Measurements from ENCODE around the gene ATP6AP2. TPM values are rescaled to one million over a fixed set of nuclear protein-coding genes. Genes with fewer than 3 reads are reported as not detected.

The ATP6AP2 gene
- total and polyA plus RNA-seq, 2 experiments from 2014 or later, result 80.1 to 88.7 TPM

DNA sequence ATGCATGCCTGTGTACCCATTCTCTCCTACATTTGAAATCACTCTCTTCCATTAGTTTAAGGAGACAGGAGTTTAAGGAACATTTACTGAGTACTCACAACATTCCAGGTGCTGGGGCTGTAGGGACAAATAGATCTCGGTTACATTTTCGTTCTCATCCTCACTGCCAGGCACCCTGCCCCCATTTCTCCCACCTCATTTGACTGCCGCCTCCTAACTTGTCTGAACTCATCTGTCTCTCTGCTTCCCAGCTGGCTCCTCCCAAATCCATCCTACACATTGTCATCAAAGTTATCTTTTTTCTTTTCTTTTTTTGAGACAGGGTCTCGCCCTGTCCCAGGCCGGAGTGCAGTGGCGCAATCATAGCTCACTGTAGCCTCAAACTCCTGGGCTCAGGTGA lies 22.7 kb downstream of the ATP6AP2 start (continued):
- TF ChIP-seq, protein P1, sequence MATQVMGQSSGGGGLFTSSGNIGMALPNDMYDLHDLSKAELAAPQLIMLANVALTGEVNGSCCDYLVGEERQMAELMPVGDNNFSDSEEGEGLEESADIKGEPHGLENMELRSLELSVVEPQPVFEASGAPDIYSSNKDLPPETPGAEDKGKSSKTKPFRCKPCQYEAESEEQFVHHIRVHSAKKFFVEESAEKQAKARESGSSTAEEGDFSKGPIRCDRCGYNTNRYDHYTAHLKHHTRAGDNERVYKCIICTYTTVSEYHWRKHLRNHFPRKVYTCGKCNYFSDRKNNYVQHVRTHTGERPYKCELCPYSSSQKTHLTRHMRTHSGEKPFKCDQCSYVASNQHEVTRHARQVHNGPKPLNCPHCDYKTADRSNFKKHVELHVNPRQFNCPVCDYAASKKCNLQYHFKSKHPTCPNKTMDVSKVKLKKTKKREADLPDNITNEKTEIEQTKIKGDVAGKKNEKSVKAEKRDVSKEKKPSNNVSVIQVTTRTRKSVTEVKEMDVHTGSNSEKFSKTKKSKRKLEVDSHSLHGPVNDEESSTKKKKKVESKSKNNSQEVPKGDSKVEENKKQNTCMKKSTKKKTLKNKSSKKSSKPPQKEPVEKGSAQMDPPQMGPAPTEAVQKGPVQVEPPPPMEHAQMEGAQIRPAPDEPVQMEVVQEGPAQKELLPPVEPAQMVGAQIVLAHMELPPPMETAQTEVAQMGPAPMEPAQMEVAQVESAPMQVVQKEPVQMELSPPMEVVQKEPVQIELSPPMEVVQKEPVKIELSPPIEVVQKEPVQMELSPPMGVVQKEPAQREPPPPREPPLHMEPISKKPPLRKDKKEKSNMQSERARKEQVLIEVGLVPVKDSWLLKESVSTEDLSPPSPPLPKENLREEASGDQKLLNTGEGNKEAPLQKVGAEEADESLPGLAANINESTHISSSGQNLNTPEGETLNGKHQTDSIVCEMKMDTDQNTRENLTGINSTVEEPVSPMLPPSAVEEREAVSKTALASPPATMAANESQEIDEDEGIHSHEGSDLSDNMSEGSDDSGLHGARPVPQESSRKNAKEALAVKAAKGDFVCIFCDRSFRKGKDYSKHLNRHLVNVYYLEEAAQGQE (IDR thresholded peaks at IDR 0.05; ENCODE audit: unreplicated experiment), result no peak
- no peak for TF ChIP-seq STAT1 (IDR thresholded peaks at IDR 0.05; ENCODE audit: unreplicated experiment)
- TF ChIP-seq ZNF114 (CRISPR knock-in tag; IDR thresholded peaks at IDR 0.05), result no peak
- TF ChIP-seq, protein P2, sequence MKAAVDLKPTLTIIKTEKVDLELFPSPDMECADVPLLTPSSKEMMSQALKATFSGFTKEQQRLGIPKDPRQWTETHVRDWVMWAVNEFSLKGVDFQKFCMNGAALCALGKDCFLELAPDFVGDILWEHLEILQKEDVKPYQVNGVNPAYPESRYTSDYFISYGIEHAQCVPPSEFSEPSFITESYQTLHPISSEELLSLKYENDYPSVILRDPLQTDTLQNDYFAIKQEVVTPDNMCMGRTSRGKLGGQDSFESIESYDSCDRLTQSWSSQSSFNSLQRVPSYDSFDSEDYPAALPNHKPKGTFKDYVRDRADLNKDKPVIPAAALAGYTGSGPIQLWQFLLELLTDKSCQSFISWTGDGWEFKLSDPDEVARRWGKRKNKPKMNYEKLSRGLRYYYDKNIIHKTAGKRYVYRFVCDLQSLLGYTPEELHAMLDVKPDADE (IDR thresholded peaks at IDR 0.05), result no peak

DNA sequence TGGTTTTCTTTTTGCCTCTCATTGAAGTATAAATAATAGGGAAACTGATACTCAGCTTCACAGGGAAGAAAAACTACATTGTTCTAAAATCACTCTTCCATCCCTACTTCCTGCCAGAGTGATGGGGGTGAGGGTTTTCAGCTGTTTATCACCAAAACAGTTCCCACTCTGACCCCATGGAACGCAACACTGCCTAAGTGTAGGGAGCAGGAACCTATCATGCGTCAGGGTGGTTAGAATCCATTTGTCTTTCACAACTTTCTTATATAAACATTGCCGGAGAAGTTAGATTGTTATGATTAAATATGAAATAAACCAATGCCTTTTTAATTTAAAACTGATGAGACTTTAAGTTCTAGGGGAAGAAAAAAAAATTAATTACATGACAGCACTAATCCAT lies 26.6 kb downstream of the ATP6AP2 start:
- no peak for DNase-seq (ENCODE audit: low spot score)
- no peak overlapping the region for H3K4me2 ChIP-seq
- Mint-ChIP-seq H3K4me1 (no peaks in the 10 kb centered on the region), H3K9me3 (no peaks in the 10 kb centered on the region), H3K4me3 (no peak overlapping the region), H3K27me3 (ENCODE audit: insufficient read depth, low read depth, poor library complexity) (no peaks in the 10 kb centered on the region), H3K27ac (no peak overlapping the region), H3K36me3 (ENCODE audit: low read depth) (0 out of 3 replicates have a peak, but pooled peaks cover 7% of the 10 kb centered on the region)
- no peak overlapping the region for H2AFZ ChIP-seq
- no peak overlapping the region for H3K4me3 ChIP-seq
- H3F3A ChIP-seq (replicated peaks; ENCODE audit: low read depth), result no peaks in the 10 kb centered on the region
- TF ChIP-seq EZH2 (IDR thresholded peaks at IDR 0.05; ENCODE audit: low read depth, unreplicated experiment) (no peak), STAT1 (IDR thresholded peaks at IDR 0.05; ENCODE audit: unreplicated experiment) (no peak)
- H3K27me3 ChIP-seq (ENCODE audit: insufficient read depth), result no peaks in the 10 kb centered on the region
- H3K79me2 ChIP-seq (replicated peaks; ENCODE audit: insufficient read depth), result no peaks in the 10 kb centered on the region
- no peaks in the 10 kb centered on the region for H4K20me1 ChIP-seq (replicated peaks; ENCODE audit: insufficient read depth)
- no peaks in the 10 kb centered on the region for H3K36me3 ChIP-seq (ENCODE audit: insufficient read depth)
- no peaks in the 10 kb centered on the region for H3K4me1 ChIP-seq (ENCODE audit: insufficient read depth)
- no peaks in the 10 kb centered on the region for H3K9me2 ChIP-seq (ENCODE audit: insufficient read depth)
- H3K27ac ChIP-seq (ENCODE audit: low read depth), result no peak overlapping the region
- ATAC-seq, result no peak

DNA sequence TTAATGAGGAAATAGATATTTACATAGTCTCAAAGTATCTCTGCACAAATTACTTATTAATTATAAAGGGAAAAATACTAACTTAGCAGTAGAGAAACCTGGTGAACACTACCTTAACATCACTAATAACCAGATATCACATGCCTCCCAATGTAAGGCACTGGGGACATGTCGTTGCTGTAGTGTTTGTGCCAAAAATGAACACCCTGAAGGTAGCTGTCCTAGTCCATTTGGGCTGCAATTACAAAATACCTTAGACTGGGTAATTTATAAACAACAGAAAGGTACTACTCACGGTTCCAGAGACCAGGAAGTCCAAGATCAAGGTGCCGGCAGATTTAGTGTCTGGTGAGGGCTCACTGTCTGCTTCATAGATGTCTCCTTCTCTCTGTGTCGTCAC lies 31.7 kb downstream of the ATP6AP2 start:
- ATAC-seq (no peak), DNase-seq (ENCODE audit: low spot score) (no peak)
- TF ChIP-seq, protein P3, sequence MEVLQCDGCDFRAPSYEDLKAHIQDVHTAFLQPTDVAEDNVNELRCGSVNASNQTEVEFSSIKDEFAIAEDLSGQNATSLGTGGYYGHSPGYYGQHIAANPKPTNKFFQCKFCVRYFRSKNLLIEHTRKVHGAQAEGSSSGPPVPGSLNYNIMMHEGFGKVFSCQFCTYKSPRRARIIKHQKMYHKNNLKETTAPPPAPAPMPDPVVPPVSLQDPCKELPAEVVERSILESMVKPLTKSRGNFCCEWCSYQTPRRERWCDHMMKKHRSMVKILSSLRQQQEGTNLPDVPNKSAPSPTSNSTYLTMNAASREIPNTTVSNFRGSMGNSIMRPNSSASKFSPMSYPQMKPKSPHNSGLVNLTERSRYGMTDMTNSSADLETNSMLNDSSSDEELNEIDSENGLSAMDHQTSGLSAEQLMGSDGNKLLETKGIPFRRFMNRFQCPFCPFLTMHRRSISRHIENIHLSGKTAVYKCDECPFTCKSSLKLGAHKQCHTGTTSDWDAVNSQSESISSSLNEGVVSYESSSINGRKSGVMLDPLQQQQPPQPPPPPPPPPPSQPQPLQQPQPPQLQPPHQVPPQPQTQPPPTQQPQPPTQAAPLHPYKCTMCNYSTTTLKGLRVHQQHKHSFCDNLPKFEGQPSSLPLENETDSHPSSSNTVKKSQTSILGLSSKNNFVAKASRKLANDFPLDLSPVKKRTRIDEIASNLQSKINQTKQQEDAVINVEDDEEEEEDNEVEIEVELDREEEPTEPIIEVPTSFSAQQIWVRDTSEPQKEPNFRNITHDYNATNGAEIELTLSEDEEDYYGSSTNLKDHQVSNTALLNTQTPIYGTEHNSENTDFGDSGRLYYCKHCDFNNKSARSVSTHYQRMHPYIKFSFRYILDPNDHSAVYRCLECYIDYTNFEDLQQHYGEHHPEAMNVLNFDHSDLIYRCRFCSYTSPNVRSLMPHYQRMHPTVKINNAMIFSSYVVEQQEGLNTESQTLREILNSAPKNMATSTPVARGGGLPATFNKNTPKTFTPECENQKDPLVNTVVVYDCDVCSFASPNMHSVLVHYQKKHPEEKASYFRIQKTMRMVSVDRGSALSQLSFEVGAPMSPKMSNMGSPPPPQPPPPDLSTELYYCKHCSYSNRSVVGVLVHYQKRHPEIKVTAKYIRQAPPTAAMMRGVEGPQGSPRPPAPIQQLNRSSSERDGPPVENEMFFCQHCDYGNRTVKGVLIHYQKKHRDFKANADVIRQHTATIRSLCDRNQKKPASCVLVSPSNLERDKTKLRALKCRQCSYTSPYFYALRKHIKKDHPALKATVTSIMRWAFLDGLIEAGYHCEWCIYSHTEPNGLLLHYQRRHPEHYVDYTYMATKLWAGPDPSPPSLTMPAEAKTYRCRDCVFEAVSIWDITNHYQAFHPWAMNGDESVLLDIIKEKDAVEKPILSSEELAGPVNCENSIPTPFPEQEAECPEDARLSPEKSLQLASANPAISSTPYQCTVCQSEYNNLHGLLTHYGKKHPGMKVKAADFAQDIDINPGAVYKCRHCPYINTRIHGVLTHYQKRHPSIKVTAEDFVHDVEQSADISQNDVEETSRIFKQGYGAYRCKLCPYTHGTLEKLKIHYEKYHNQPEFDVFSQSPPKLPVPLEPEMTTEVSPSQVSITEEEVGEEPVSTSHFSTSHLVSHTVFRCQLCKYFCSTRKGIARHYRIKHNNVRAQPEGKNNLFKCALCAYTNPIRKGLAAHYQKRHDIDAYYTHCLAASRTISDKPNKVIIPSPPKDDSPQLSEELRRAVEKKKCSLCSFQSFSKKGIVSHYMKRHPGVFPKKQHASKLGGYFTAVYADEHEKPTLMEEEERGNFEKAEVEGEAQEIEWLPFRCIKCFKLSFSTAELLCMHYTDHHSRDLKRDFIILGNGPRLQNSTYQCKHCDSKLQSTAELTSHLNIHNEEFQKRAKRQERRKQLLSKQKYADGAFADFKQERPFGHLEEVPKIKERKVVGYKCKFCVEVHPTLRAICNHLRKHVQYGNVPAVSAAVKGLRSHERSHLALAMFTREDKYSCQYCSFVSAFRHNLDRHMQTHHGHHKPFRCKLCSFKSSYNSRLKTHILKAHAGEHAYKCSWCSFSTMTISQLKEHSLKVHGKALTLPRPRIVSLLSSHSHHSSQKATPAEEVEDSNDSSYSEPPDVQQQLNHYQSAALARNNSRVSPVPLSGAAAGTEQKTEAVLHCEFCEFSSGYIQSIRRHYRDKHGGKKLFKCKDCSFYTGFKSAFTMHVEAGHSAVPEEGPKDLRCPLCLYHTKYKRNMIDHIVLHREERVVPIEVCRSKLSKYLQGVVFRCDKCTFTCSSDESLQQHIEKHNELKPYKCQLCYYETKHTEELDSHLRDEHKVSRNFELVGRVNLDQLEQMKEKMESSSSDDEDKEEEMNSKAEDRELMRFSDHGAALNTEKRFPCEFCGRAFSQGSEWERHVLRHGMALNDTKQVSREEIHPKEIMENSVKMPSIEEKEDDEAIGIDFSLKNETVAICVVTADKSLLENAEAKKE (CRISPR knock-in tag; IDR thresholded peaks at IDR 0.05), result no peak
- TF ChIP-seq NANOG (IDR thresholded peaks at IDR 0.05; ENCODE audit: borderline replicate concordance), result no peak
- Mint-ChIP-seq H3K9me3 (no peaks in the 10 kb centered on the region), H3K36me3 (ENCODE audit: low read depth) (no peaks in the 10 kb centered on the region), H3K4me3 (no peak overlapping the region), H3K27me3 (ENCODE audit: insufficient read depth, low read depth, poor library complexity) (no peaks in the 10 kb centered on the region), H3K4me1 (peaks cover 1% of the 10 kb centered on the region; the same call in 1 of the 3 replicates), H3K27ac (no peak overlapping the region)
- Histone ChIP-seq H3K36me3 (ENCODE audit: insufficient read depth) (no peaks in the 10 kb centered on the region), H3F3A (replicated peaks; ENCODE audit: low read depth) (peaks cover 6% of the 10 kb centered on the region), H4K20me1 (replicated peaks; ENCODE audit: insufficient read depth) (no peaks in the 10 kb centered on the region), H3K9me2 (ENCODE audit: insufficient read depth) (no peaks in the 10 kb centered on the region), H3K4me1 (ENCODE audit: insufficient read depth) (no peaks in the 10 kb centered on the region), H2AFZ (no peak overlapping the region), H3K27me3 (ENCODE audit: insufficient read depth) (no peaks in the 10 kb centered on the region), H3K79me2 (replicated peaks; ENCODE audit: insufficient read depth) (no peaks in the 10 kb centered on the region), H3K4me3 (no peak overlapping the region), H3K27ac (ENCODE audit: low read depth) (no peak overlapping the region), H3K4me2 (no peak overlapping the region)
